ENCODE measurements around the gene SLAMF9.

The SLAMF9 gene

GRCh38 chr1:159985473-159985872, 31.4 kb upstream of the SLAMF9 start:
- no peak for TF ChIP-seq NFIC (IDR thresholded peaks at IDR 0.05)
- no peak for TF ChIP-seq ZBTB7A (IDR thresholded peaks at IDR 0.05; ENCODE audit: low read depth)
- TF ChIP-seq MAX (IDR thresholded peaks at IDR 0.05): no peak
- no peak for TF ChIP-seq EGR1 (IDR thresholded peaks at IDR 0.05)
- TF ChIP-seq REST (IDR thresholded peaks at IDR 0.05; ENCODE audit: low read depth): no peak
- no peak for TF ChIP-seq TEAD4 (IDR thresholded peaks at IDR 0.05)
- no peak for TF ChIP-seq CEBPB (IDR thresholded peaks at IDR 0.05)
- no peak for TF ChIP-seq YY1 (IDR thresholded peaks at IDR 0.05; ENCODE audit: low read depth)
- TF ChIP-seq TAF1 (IDR thresholded peaks at IDR 0.05; ENCODE audit: low read depth): no peak
- no peak for TF ChIP-seq EP300 (IDR thresholded peaks at IDR 0.05; ENCODE audit: borderline replicate concordance)
- no peak for TF ChIP-seq USF1 (IDR thresholded peaks at IDR 0.05)
- TF ChIP-seq FOXM1 (IDR thresholded peaks at IDR 0.05; ENCODE audit: borderline replicate concordance, low read depth): no peak
- TF ChIP-seq TCF12 (IDR thresholded peaks at IDR 0.05; ENCODE audit: low read depth): no peak
- no peak for TF ChIP-seq RAD21 (IDR thresholded peaks at IDR 0.05; ENCODE audit: low read depth)
- no peak for TF ChIP-seq CREB1 (IDR thresholded peaks at IDR 0.05; ENCODE audit: low read depth)

GRCh38 chr1:159983681-159984080, 29.6 kb upstream of the SLAMF9 start:
- TF ChIP-seq TEAD4 (IDR thresholded peaks at IDR 0.05) (no peak), NFIC (IDR thresholded peaks at IDR 0.05) (no peak), FOXM1 (IDR thresholded peaks at IDR 0.05; ENCODE audit: borderline replicate concordance, low read depth) (no peak), TCF12 (IDR thresholded peaks at IDR 0.05; ENCODE audit: low read depth) (no peak), RAD21 (IDR thresholded peaks at IDR 0.05; ENCODE audit: low read depth) (no peak), ZBTB7A (IDR thresholded peaks at IDR 0.05; ENCODE audit: low read depth) (no peak), USF1 (IDR thresholded peaks at IDR 0.05) (no peak), CREB1 (IDR thresholded peaks at IDR 0.05; ENCODE audit: low read depth) (no peak), TAF1 (IDR thresholded peaks at IDR 0.05; ENCODE audit: low read depth) (no peak), EGR1 (IDR thresholded peaks at IDR 0.05) (no peak), YY1 (IDR thresholded peaks at IDR 0.05; ENCODE audit: low read depth) (no peak)

GRCh38 chr1:159982280-159982679, 28.2 kb upstream of the SLAMF9 start:
- TF ChIP-seq TEAD4 (IDR thresholded peaks at IDR 0.05): no peak
- TF ChIP-seq EGR1 (IDR thresholded peaks at IDR 0.05): no peak
- no peak for TF ChIP-seq REST (IDR thresholded peaks at IDR 0.05; ENCODE audit: low read depth)

GRCh38 chr1:159981351-159982055, 27.5 kb upstream of the SLAMF9 start:
- TF ChIP-seq FOXM1 (IDR thresholded peaks at IDR 0.05; ENCODE audit: borderline replicate concordance, low read depth) (no peak), ZBTB7A (IDR thresholded peaks at IDR 0.05; ENCODE audit: low read depth) (no peak), TAF1 (IDR thresholded peaks at IDR 0.05; ENCODE audit: low read depth) (no peak), REST (IDR thresholded peaks at IDR 0.05; ENCODE audit: low read depth) (no peak), TCF12 (IDR thresholded peaks at IDR 0.05; ENCODE audit: low read depth) (no peak), MAX (IDR thresholded peaks at IDR 0.05) (no peak), NFIC (IDR thresholded peaks at IDR 0.05) (no peak), USF1 (IDR thresholded peaks at IDR 0.05) (no peak), YY1 (IDR thresholded peaks at IDR 0.05; ENCODE audit: low read depth) (no peak), EP300 (IDR thresholded peaks at IDR 0.05; ENCODE audit: borderline replicate concordance) (no peak), TEAD4 (IDR thresholded peaks at IDR 0.05) (no peak)

All from Ishikawa (cell line).